GM19455 (cell line): ENCODE measurements around the gene RRM2.
"Not testable (repeated sequence)": the region's sequence is repeated elsewhere in the genome, so short reads cannot be mapped to it uniquely, and the experiment has no call there.

Experiments used
- ATAC-seq: cut with Tn5 transposase; IDR thresholded peaks from one replicate; pipeline ENCODE4 v1.9.1; 2021; ENCODE audit not compliant: unreplicated experiment

The RRM2 gene

DNA sequence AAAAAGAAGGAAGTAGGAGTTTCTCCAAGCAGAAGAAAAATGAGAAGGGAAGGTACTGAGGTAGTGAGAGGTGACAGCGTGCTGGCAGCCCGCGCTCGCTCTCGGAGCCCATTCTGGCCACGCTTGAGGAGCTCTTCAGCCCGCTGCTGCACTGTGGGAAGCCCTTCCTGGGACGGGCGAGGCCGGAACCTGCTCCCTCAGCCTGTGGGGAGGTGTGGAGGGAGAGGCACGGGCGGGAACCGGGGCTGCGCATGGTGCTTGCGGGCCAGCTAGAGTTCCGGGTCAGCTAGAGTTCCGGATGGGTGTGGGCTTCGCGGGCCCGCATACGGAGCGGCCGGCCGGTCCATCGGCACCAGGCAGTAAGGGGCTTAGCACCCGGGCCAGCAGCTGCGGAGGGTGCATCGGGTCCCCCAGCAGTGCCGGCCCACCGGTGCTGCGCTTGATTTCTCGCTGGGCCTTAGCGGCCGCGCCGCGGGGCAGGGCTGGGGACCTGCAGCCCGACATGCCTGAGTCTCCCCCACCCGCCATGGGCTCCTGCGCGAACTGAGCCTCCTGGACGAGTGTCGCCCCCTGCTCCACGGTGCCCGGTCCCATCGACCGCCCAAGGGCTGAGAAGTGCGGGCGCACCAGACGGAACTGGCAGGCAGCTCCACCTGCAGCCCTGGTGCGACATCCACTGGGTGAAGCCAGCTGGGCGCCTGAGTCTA is 31.2 kb upstream of the RRM2 start:
- no peak for ATAC-seq

- ATAC-seq, result not testable (repeated sequence)
Measured at GRCh38 chr2:10091889-10092244, 30.7 kb upstream of the RRM2 start.

DNA sequence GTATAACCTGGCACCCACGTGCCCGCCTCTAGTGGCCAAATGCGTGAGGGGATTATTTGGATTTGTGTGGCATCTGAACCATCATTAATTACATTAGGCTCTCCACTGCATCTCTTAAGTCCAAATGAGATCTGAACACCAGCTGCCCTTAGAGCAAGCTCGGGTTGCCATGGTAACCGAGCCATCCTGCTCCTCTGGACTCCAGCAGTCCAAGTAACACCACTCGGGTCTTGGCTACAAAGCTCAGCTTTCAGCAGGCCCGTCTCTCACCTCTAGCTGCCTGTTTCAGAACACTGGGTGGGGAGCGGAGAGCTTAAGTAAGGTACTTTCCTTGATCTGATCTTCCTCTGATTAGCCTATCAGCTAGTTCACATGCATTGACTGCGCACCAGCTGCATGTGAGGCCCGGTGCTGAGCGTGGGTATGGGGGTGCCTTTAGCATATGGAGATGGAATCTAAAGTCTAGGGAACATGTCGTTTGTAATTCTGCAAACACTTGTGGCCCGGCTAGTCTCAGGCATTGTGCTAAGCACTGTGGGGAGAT is 28.2 kb upstream of the RRM2 start:
- ATAC-seq, result no peak

GRCh38 chr2:10095175-10095574 is 27.4 kb upstream of the RRM2 start:
- no peak for ATAC-seq

- no peak for ATAC-seq
Measured at GRCh38 chr2:10096641-10097040, 25.9 kb upstream of the RRM2 start.

GRCh38 chr2:10097352-10098148 is 25.0 kb upstream of the RRM2 start:
- ATAC-seq, result no peak

GRCh38 chr2:10101491-10101890 is 21.0 kb upstream of the RRM2 start:
- no peak for ATAC-seq

DNA sequence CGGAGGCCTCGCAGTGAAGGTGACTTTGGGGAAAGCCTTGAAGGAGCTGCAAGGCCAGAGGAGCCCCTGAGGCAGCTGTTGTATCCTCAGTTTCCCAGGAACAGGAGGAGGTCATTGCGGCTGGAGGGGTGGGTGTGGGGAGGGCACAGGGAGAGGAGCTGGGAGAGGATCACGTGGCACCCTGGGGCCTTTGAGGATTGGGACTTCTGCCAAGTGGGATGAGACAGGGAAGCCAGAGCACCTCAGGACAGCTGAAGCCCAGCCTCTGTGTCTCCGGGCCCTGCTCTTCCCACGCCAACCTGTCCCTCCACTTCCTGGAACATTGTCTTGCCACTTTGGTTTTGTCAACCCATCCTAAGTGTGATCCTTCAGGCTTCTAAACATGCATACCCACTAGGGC is 19.4 kb upstream of the RRM2 start:
- ATAC-seq, result no peak

- not testable (repeated sequence) for ATAC-seq
Measured at GRCh38 chr2:10104906-10105305, 17.6 kb upstream of the RRM2 start.

DNA sequence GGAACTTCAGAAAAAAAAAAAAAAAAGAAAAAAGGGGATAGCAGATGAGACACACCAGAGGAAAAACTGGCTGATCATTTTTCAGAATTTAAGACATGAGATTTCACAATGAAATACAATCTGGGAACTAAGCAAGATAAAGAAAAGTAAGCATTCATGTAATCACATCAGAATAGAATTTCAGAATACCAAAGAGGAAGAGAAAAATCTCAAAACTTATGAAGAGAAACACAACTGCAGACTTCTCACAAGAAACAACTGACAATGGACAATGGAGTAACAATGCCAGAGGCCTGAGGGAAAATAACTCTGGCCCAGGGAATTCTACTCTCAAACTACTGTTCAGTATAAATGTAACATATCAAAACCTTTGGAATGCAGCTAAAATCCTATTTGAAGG is 13.2 kb upstream of the RRM2 start:
- no peak for ATAC-seq

DNA sequence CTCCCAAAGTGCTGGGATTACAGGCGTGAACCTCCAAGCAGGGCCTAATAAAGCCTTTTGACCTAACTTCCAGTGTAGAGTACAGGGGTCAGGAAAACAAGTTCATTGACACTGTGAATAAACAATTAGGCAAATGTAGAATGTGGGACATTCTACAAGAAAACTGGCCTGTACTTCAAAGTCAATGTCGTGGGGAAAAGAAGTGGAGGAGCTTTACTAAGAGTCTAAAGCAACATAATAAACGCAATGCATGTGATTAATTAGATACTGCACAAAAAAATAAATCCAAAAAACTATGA is 3.6 kb upstream of the RRM2 start:
- ATAC-seq, result no peak

DNA sequence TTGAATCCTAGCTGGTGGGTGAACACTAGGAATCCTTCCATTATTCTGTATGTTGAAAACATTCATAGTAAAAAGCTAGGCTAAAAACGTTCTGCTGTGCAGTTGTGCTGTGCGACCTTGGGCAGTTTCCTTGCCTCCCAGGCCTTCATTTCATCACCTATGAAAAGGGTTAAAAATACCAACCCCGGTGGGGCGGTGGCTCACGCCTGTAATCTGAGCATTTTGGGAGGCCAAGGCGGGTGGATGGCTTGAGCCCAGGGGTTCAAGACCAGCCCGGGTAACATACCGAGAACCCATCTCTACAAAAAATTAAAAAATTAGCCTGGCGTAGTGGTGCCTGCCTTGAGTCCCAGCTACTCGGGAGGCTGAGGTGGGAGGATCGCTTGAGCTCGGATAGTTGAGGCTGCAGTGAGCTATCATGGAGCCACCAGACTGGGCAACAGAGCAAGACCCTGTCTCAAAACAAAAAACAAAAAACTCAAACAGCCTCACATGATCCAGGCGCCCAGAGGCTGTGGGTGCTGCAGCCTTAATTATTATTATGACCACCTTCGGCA is 2.9 kb upstream of the RRM2 start:
- no peak for ATAC-seq

GRCh38 chr2:10120158-10120876 is 2.2 kb upstream of the RRM2 start:
- peak; percentile 62 for ATAC-seq

DNA sequence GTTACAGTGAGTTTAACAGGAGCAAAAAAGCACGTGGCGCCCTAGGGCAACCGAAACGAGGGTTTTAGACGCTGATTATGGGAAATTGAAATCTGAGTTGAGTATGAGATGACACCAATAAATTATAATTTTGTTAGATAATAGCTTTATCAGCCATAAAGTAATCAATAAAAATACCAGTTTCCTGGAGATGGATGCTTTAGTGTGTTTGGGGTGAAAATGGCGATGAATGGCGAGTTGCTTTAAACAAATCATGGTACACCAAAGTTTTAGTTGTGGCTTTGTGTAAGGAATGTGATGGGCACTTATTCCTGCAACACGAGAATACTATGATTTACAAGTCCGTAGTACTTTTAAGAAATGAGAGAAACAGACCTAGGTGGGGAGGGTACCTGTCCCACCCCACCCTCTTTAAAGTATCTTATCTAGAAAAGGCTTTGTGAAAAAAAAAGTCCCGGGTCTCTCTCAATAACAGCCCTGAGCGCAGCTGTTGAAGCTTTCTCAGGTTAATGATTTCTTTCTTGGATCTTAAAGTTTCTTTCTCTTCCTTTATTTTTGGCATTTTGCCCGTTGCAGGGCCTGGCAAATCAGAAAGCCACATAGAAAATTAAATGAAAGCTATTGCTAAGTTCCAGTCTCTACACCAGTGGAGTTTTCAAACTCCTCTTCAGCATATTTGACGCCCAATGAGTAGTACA is 1.5 kb upstream of the RRM2 start:
- no peak for ATAC-seq

GRCh38 chr2:10123281-10123680 is 742 bp downstream of the RRM2 start:
- ATAC-seq, result no peak

DNA sequence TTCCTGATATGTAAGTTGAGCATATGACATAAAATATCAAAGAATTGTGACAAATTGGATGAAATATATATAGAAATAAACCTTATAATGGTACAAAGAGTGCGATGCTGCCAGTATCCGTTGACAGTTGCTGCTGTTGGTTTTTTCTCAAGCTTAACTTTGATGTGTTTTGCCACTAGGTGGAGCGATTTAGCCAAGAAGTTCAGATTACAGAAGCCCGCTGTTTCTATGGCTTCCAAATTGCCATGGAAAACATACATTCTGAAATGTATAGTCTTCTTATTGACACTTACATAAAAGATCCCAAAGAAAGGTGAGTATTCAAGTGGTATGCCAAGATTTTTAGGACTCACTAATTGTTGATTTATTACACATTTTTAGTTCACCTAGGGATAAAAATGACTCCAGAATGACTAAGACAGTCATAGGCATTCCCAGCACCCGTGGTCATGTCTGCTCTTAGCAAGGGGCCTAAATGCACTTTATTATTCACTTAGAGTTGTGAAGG is 2.1 kb downstream of the RRM2 start:
- no peak for ATAC-seq

DNA sequence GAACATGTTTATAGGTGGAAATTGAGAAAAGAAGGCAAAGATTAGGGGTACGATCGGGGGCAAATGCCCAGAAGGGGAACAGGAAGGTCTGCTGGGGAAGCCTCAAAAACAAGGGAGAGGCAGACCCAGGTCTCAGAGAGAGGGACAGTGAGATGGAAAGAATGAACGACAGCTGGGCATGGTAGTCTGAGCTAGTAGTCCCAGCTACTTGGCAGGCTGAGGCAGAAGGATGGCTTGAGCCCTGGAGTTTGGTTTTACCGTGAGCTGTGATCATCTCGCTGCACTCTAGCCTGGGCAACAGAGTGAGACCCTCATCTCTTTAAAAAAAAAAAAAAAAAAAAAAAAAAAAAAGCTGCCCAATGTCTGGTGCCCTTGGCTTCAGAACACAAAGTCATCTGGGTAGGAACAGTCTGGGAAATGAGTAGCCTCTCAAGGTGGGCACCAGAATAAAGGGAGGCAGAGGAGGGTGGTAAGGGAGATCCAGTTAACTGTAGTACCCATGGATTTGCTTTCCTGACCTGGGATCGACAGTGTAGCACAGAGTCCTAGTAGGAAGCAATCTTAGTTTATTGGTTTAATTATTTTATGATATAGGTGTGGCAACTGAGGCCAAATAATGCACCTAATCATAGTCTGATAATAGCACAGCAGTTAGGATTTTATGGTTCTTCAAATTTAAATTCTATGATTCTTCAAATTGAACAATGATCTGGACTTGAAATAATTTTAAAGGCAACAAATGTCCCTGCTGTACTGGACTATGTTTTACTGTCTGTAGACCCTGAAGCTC is 3.5 kb downstream of the RRM2 start:
- no peak for ATAC-seq

DNA sequence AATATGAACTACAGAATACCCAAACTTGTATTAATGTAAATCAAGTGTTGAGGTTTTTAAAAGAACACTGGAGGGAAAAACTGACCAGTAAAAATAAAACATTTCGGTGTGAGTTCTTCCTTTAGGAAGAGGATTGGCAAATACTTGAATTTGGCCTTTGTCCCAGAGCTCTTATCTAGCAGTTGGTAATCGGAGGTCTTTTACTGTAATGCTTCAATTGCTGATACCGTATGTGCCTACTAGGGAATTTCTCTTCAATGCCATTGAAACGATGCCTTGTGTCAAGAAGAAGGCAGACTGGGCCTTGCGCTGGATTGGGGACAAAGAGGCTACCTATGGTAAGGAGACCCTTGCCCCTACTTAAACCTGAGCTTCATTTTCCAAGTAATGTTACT is 4.1 kb downstream of the RRM2 start:
- ATAC-seq, result no peak

GRCh38 chr2:10128420-10128819 is 5.9 kb downstream of the RRM2 start:
- ATAC-seq, result no peak

DNA sequence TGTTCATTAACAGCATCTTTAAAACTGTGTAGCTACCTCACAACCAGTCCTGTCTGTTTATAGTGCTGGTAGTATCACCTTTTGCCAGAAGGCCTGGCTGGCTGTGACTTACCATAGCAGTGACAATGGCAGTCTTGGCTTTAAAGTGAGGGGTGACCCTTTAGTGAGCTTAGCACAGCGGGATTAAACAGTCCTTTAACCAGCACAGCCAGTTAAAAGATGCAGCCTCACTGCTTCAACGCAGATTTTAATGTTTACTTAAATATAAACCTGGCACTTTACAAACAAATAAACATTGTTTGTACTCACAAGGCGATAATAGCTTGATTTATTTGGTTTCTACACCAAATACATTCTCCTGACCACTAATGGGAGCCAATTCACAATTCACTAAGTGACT is 7.0 kb downstream of the RRM2 start:
- no peak for ATAC-seq
